ENCODE results near the gene SORL1. TPM values are rescaled to one million over a fixed set of nuclear protein-coding genes. Genes with fewer than 3 reads are reported as not detected.

SORL1 gene
- total RNA-seq, 1 donor from 2014 or later, result 10.5 TPM

- Histone ChIP-seq H3K36me3 (no peaks in the 10 kb centered on the region), H3K4me1 (no peaks in the 10 kb centered on the region), H3K4me3 (no peak overlapping the region), H3K27ac (no peak overlapping the region), H3K27me3 (no peaks in the 10 kb centered on the region), H3K9me3 (no peaks in the 10 kb centered on the region)
- no peak for DNase-seq (ENCODE audit: low spot score in 2 of 2)
- TF ChIP-seq CTCF (IDR thresholded peaks at IDR 0.05), result no peak
- intact Hi-C loops (cut with DNase I), result no loop called here
These were observed 20.1 kb upstream of the SORL1 start for GRCh38 chr11:121431820-121432526.

GRCh38 chr11:121435132-121435531 is 17.0 kb upstream of the SORL1 start:
- DNase-seq (ENCODE audit: low spot score in 2 of 2), result no peak
- intact Hi-C loops (cut with DNase I), result no loop called here
- TF ChIP-seq CTCF (IDR thresholded peaks at IDR 0.05), result no peak
- Histone ChIP-seq H3K4me1 (peaks cover 4 to 9% of the 10 kb centered on the region in 2 donors), H3K36me3 (no peaks in the 10 kb centered on the region), H3K27me3 (no peaks in the 10 kb centered on the region), H3K9me3 (no peaks in the 10 kb centered on the region), H3K4me3 (no peak overlapping the region), H3K27ac (no peak overlapping the region)

GRCh38 chr11:121435551-121436511 is 16.3 kb upstream of the SORL1 start:
- H3K4me3 ChIP-seq, result no peak overlapping the region
- H3K9me3 ChIP-seq, result no peaks in the 10 kb centered on the region
- no peak for TF ChIP-seq CTCF (IDR thresholded peaks at IDR 0.05)
- H3K27ac ChIP-seq, result no peak overlapping the region
- no peak for DNase-seq (ENCODE audit: low spot score in 2 of 2)
- peaks cover 4 to 9% of the 10 kb centered on the region in 2 donors for H3K4me1 ChIP-seq
- no peaks in the 10 kb centered on the region for H3K27me3 ChIP-seq
- intact Hi-C loops (cut with DNase I), result no loop called here
- H3K36me3 ChIP-seq, result no peaks in the 10 kb centered on the region

- Histone ChIP-seq H3K4me3 (no peak overlapping the region), H3K9me3 (no peaks in the 10 kb centered on the region), H3K27me3 (no peaks in the 10 kb centered on the region), H3K36me3 (no peaks in the 10 kb centered on the region), H3K4me1 (peaks cover 4 to 9% of the 10 kb centered on the region in 2 donors), H3K27ac (no peak overlapping the region)
- no peak for TF ChIP-seq CTCF (IDR thresholded peaks at IDR 0.05)
- no peak for DNase-seq (ENCODE audit: low spot score in 2 of 2)
- intact Hi-C loops (cut with DNase I), result no loop called here
These were observed 15.0 kb upstream of the SORL1 start for GRCh38 chr11:121437018-121437685.

GRCh38 chr11:121437686-121438078 is 14.4 kb upstream of the SORL1 start:
- H3K27ac ChIP-seq, result no peak overlapping the region
- H3K27me3 ChIP-seq, result no peaks in the 10 kb centered on the region
- peaks cover 4 to 9% of the 10 kb centered on the region in 2 donors for H3K4me1 ChIP-seq
- no peak for TF ChIP-seq CTCF (IDR thresholded peaks at IDR 0.05)
- intact Hi-C loops (cut with DNase I), result no loop called here
- no peaks in the 10 kb centered on the region for H3K9me3 ChIP-seq
- no peaks in the 10 kb centered on the region for H3K36me3 ChIP-seq
- DNase-seq (ENCODE audit: low spot score in 2 of 2), result no peak
- H3K4me3 ChIP-seq, result no peak overlapping the region

Data from ascending aorta (tissue), 2 donors.